A673 (cell line): ENCODE data around the gene MINDY3. TPM values are rescaled to one million over a fixed set of nuclear protein-coding genes. Genes with fewer than 3 reads are reported as not detected.
"Not testable (repeated sequence)": the region's sequence is repeated elsewhere in the genome, so short reads cannot be mapped to it uniquely, and the experiment has no call there.

Source experiments
- BruUV-seq: library from RNA; stranded (reverse); fragments of 400-500 nt; replicated peaks from 2 replicates; lab custom pipeline; 2021; lab: Mats Ljungman, UMichigan
- CTCF ChIA-PET: fragments of 300-600 bp; sonication (Branson Sonifier 250); formaldehyde crosslinking; loops from one replicate; lab custom pipeline; 2022; ENCODE audit warnings: antibody characterized with exemption; lab: Charles Lee
- POLR2A ChIA-PET: fragments of 300-600 bp; sonication (Branson Sonifier 250); formaldehyde crosslinking; loops from one replicate; lab custom pipeline; 2022; ENCODE audit warnings: antibody characterized with exemption; ENCODE audit not compliant: low non-redundant PET; lab: Charles Lee
- DNase-seq: peaks from one replicate; pipeline ENCODE4 v3.0.0-alpha.2; 2015; ENCODE audit warnings: low spot score
- H3K27ac ChIP-seq: fragments of 200-600 bp; sonication (generic); 2 replicates; pipeline ENCODE4 v1.5.1; 2016; ENCODE audit warnings: mixed run types, low read depth, mild to moderate bottlenecking, mixed read lengths, antibody characterized with exemption, low read length; ENCODE audit not compliant: poor library complexity, severe bottlenecking
- H3K27me3 ChIP-seq: fragments of 200-600 bp; sonication (generic); replicated peaks from 2 replicates; pipeline ENCODE4 v1.6.1; 2017; ENCODE audit warnings: mixed run types, low read depth, mild to moderate bottlenecking, mixed read lengths, antibody characterized with exemption, low read length; ENCODE audit not compliant: insufficient read depth, poor library complexity
- H3K36me3 ChIP-seq: fragments of 200-600 bp; sonication (generic); 2 replicates; pipeline ENCODE4 v1.6.1; 2016; ENCODE audit warnings: mixed run types, mild to moderate bottlenecking, mixed read lengths, antibody characterized with exemption, low read length; ENCODE audit not compliant: insufficient read depth, poor library complexity, severe bottlenecking
- H3K4me1 ChIP-seq: fragments of 200-600 bp; sonication (generic); 2 replicates; pipeline ENCODE4 v1.6.1; 2017; ENCODE audit warnings: mixed run types, mild to moderate bottlenecking, mixed read lengths, antibody characterized with exemption, low read length; ENCODE audit not compliant: insufficient read depth, poor library complexity, severe bottlenecking
- H3K4me3 ChIP-seq: fragments of 200-600 bp; sonication (generic); 2 replicates; pipeline ENCODE4 v1.5.1; 2016; ENCODE audit warnings: low read depth, mixed run types, mild to moderate bottlenecking, mixed read lengths, low read length; ENCODE audit not compliant: poor library complexity, severe bottlenecking
- H3K9me3 ChIP-seq: fragments of 200-600 bp; sonication (generic); 2 replicates; pipeline ENCODE4 v1.6.1; 2016; ENCODE audit warnings: mixed run types, low read depth, mild to moderate bottlenecking, mixed read lengths, antibody characterized with exemption, low read length; ENCODE audit not compliant: poor library complexity, severe bottlenecking
- EZH2 ChIP-seq: fragments of 200-600 bp; sonication (generic); IDR thresholded peaks from 2 replicates; pipeline ENCODE4 v1.6.1; 2017; ENCODE audit warnings: borderline replicate concordance, low read depth, mild to moderate bottlenecking, mixed read lengths, antibody characterized with exemption, low read length; ENCODE audit not compliant: poor library complexity, severe bottlenecking
- intact Hi-C: fragments of 100-400 bp; cut with micrococcal nuclease; formaldehyde crosslinking; loops from one replicate; pipeline ENCODE4 v1.10.0; 2022; ENCODE audit not compliant: unreplicated experiment
- total RNA-seq: library from RNA; stranded (reverse); gene quantifications from 2 replicates; pipeline ENCODE4 v1.2.3, GENCODE V29; 2021
- TF ChIP-seq, protein P1 (sequence below): fragments of 300-800, 200-600 bp; sonication (generic); conservative IDR thresholded peaks from 2 replicates; pipeline ENCODE4 v1.5.1; 2017; ENCODE audit warnings: low read depth, mild to moderate bottlenecking, antibody characterized with exemption, low read length, moderate library complexity, mixed read lengths

Gene MINDY3
- total RNA-seq, 1 experiment from 2014 or later, result 14.6 TPM

DNA sequence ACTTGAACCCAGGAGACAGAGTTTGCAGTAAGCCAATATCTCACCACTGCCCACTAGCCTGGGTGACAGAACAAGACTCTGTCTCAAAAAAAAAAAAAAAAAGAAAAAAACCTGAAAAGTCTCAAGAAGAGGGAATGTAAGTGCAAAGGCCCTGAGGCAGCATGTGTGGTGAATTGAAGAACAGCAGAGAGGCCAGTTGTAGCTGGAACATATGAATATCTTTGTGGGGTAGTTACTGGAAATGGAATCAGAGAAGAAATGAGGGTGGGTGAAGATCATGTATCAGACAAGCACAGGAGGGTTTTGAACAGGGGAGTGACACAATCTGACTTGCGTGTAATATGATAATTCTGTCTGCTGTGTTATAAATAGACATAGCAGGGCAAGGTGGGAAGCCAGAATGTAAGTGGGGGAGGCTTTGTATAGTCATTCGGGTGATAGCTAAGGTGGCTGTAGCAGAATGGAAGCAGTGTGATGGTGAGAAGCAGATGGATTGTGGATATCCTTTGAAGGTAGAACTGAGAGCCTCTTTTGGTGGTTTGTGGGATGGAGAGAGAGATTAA, 95.3 kb downstream of the MINDY3 start:
- TF ChIP-seq EZH2, result no peak
- TF ChIP-seq, protein P1, sequence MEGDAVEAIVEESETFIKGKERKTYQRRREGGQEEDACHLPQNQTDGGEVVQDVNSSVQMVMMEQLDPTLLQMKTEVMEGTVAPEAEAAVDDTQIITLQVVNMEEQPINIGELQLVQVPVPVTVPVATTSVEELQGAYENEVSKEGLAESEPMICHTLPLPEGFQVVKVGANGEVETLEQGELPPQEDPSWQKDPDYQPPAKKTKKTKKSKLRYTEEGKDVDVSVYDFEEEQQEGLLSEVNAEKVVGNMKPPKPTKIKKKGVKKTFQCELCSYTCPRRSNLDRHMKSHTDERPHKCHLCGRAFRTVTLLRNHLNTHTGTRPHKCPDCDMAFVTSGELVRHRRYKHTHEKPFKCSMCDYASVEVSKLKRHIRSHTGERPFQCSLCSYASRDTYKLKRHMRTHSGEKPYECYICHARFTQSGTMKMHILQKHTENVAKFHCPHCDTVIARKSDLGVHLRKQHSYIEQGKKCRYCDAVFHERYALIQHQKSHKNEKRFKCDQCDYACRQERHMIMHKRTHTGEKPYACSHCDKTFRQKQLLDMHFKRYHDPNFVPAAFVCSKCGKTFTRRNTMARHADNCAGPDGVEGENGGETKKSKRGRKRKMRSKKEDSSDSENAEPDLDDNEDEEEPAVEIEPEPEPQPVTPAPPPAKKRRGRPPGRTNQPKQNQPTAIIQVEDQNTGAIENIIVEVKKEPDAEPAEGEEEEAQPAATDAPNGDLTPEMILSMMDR, result no peak
- H3K4me1 ChIP-seq, result no peaks in the 10 kb centered on the region
- no peaks in the 10 kb centered on the region for H3K9me3 ChIP-seq
- H3K36me3 ChIP-seq, result no peaks in the 10 kb centered on the region
- ChIA-PET CTCF (no interaction called here), POLR2A (no interaction called here)
- no peak overlapping the region for H3K27ac ChIP-seq
- H3K27me3 ChIP-seq, result no peaks in the 10 kb centered on the region
- no TSS peak for BruUV-seq
- DNase-seq, result no peak
- H3K4me3 ChIP-seq, result no peak overlapping the region
- intact Hi-C loops, result no loop called here

DNA sequence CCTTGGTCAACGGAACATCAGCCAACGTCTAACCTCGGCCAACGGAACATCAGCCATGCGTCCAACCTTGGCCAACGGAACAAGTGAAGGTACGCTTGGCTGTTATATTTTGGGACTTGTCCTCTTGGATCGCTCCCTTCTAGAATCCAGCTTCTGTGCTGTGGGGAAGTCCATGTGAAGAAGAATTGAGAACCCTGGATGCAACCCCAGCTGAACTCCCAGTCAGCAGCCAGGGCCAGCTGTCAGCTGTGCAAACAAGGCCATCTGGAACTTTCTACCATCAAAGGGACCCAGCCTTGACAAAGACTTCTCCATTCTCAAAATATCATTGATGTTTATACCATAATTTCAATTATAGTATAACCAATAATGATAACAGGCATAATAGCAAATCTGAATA, 97.3 kb downstream of the MINDY3 start:
- no peaks in the 10 kb centered on the region for H3K4me1 ChIP-seq
- intact Hi-C loops, result no loop called here
- TF ChIP-seq EZH2, result no peak
- TF ChIP-seq, protein P1, result no peak
- H3K36me3 ChIP-seq, result no peaks in the 10 kb centered on the region
- DNase-seq, result no peak
- H3K4me3 ChIP-seq, result no peak overlapping the region
- no TSS peak for BruUV-seq
- ChIA-PET POLR2A (interaction anchor here (0.6 kb wide), 1 partner anchor 1168 kb away, joined by 7 read pairs; no protein-coding TSS in a partner anchor), CTCF (no interaction called here)
- peaks cover 12% of the 10 kb centered on the region for H3K27me3 ChIP-seq
- no peak overlapping the region for H3K27ac ChIP-seq
- H3K9me3 ChIP-seq, result no peaks in the 10 kb centered on the region

DNA sequence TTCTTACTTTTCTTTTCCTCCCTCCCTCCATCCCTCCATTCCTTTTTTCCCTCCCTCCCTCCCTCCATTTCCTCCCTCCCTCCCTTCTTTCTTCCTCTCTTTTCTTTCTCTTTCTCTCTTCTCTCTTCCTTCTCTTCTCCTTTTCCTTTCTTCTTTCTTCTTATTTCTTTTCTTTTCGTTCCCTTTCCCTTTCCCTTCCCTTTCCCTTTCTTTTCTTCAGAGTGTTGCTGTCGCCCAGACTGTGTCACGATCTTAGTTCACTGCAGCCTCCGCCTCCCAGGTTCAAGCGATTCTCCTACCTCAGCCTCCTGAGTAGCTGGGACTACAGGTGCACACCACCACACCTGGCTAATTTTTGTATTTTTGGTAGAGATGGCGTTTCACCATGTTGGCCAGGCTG, 98.1 kb downstream of the MINDY3 start:
- peaks cover 12% of the 10 kb centered on the region for H3K27me3 ChIP-seq
- H3K36me3 ChIP-seq, intact Hi-C loops, H3K9me3 ChIP-seq, H3K4me3 ChIP-seq, H3K27ac ChIP-seq, POLR2A ChIA-PET, H3K4me1 ChIP-seq, CTCF ChIA-PET, BruUV-seq, DNase-seq: not testable (repeated sequence)

- H3K27me3 ChIP-seq, result peaks cover 17% of the 10 kb centered on the region
- H3K9me3 ChIP-seq, DNase-seq, BruUV-seq, H3K4me3 ChIP-seq, intact Hi-C loops, H3K36me3 ChIP-seq, POLR2A ChIA-PET, H3K4me1 ChIP-seq, H3K27ac ChIP-seq, CTCF ChIA-PET: not testable (repeated sequence)
Observed at GRCh38 chr10:15761224-15761623, 99.1 kb downstream of the MINDY3 start.
